GM18517 (cell line): ENCODE measurements around the gene SUCLG2.
A peak's percentile ranks its signal among the peaks of the same experiment; 100 is the strongest.

Experiments used
- ATAC-seq: cut with Tn5 transposase; IDR thresholded peaks from one replicate; pipeline ENCODE4 v1.9.1; 2021; ENCODE audit warnings: mild to moderate bottlenecking, moderate library complexity; ENCODE audit not compliant: unreplicated experiment

SUCLG2 gene

GRCh38 chr3:67521053-67521646 lies 133.3 kb downstream of the SUCLG2 start:
- peak; percentile 49 for ATAC-seq

GRCh38 chr3:67518236-67518635 lies 136.2 kb downstream of the SUCLG2 start:
- ATAC-seq, result no peak

GRCh38 chr3:67517781-67518180 lies 136.6 kb downstream of the SUCLG2 start:
- no peak for ATAC-seq

GRCh38 chr3:67516496-67516895 lies 137.9 kb downstream of the SUCLG2 start:
- ATAC-seq, result no peak

- ATAC-seq, result no peak
Measured at GRCh38 chr3:67515778-67516177, 138.6 kb downstream of the SUCLG2 start.

GRCh38 chr3:67509471-67510075 lies 144.8 kb downstream of the SUCLG2 start:
- no peak for ATAC-seq

GRCh38 chr3:67507584-67507983 lies 146.8 kb downstream of the SUCLG2 start:
- no peak for ATAC-seq

- no peak for ATAC-seq
Measured at GRCh38 chr3:67500709-67501108, 153.7 kb downstream of the SUCLG2 start.

GRCh38 chr3:67497746-67498145 lies 156.7 kb downstream of the SUCLG2 start:
- ATAC-seq, result no peak

- ATAC-seq, result no peak
Measured at GRCh38 chr3:67495751-67496150, 158.7 kb downstream of the SUCLG2 start.

- ATAC-seq, result no peak
Measured at GRCh38 chr3:67493808-67494207, 160.6 kb downstream of the SUCLG2 start.

GRCh38 chr3:67490658-67491057 lies 163.8 kb downstream of the SUCLG2 start:
- no peak for ATAC-seq

- no peak for ATAC-seq
Measured at GRCh38 chr3:67489816-67490215, 164.6 kb downstream of the SUCLG2 start.

- ATAC-seq, result no peak
Measured at GRCh38 chr3:67487564-67488114, 166.8 kb downstream of the SUCLG2 start.

- no peak for ATAC-seq
Measured at GRCh38 chr3:67486883-67487282, 167.5 kb downstream of the SUCLG2 start.

- no peak for ATAC-seq
Measured at GRCh38 chr3:67484085-67484484, 170.3 kb downstream of the SUCLG2 start.

GRCh38 chr3:67481126-67481525 lies 173.3 kb downstream of the SUCLG2 start:
- no peak for ATAC-seq

- ATAC-seq, result no peak
Measured at GRCh38 chr3:67478423-67478822, 176.0 kb downstream of the SUCLG2 start.

GRCh38 chr3:67474311-67474710 lies 180.1 kb downstream of the SUCLG2 start:
- no peak for ATAC-seq

GRCh38 chr3:67472674-67473201 lies 181.7 kb downstream of the SUCLG2 start:
- no peak for ATAC-seq

- ATAC-seq, result no peak
Measured at GRCh38 chr3:67470207-67470606, 184.2 kb downstream of the SUCLG2 start.

GRCh38 chr3:67468511-67468910 lies 185.9 kb downstream of the SUCLG2 start:
- no peak for ATAC-seq
